SJSA1 (cell line): ENCODE data around the gene LCE2D. TPM values are rescaled to one million over a fixed set of nuclear protein-coding genes. Genes with fewer than 3 reads are reported as not detected.

Experiments
- total RNA-seq: library from RNA; depleted of rRNA; stranded (reverse); fragments of >200 nt; shearing (Covaris generic); gene quantifications from 2 replicates; pipeline ENCODE4 v1.2.3, GENCODE V29; 2014; rRNA removed

Gene LCE2D
- total RNA-seq, 1 experiment from 2014 or later: not detected

Other genes starting within 250 kb of the LCE2D start
- gene CRNN, start 249.1 kb upstream of the LCE2D start, total RNA-seq: 0.16 TPM in 1 of 2 replicates, not detected in the other
- not detected in 2 replicates for gene LCE5A, start 152.6 kb upstream of the LCE2D start, total RNA-seq
- gene CRCT1, start 148.9 kb upstream of the LCE2D start, total RNA-seq: not detected in 2 replicates
- not detected in 2 replicates for gene LCE3E, start 96.6 kb upstream of the LCE2D start, total RNA-seq
- not detected in 2 replicates for gene LCE3D, start 82.9 kb upstream of the LCE2D start, total RNA-seq
- not detected in 2 replicates for gene LCE3C, start 63.1 kb upstream of the LCE2D start, total RNA-seq
- gene LCE3B, start 49.6 kb upstream of the LCE2D start, total RNA-seq: not detected in 2 replicates
- gene LCE3A, start 40.3 kb upstream of the LCE2D start, total RNA-seq: not detected in 2 replicates
- gene LCE2C, start 11.9 kb downstream of the LCE2D start, total RNA-seq: not detected in 2 replicates
- not detected in 2 replicates for gene LCE2B, start 22.7 kb downstream of the LCE2D start, total RNA-seq
- gene LCE2A, start 35.0 kb downstream of the LCE2D start, total RNA-seq: not detected in 2 replicates
- not detected in 2 replicates for gene LCE4A, start 44.8 kb downstream of the LCE2D start, total RNA-seq
- not detected in 2 replicates for gene KPRP, start 94.6 kb downstream of the LCE2D start, total RNA-seq
- not detected in 2 replicates for gene LCE1F, start 111.8 kb downstream of the LCE2D start, total RNA-seq
- not detected in 2 replicates for gene LCE1E, start 122.9 kb downstream of the LCE2D start, total RNA-seq
- gene LCE1D, start 133.3 kb downstream of the LCE2D start, total RNA-seq: not detected in 2 replicates
- not detected in 2 replicates for gene LCE1C, start 143.3 kb downstream of the LCE2D start, total RNA-seq
- gene LCE1B, start 148.6 kb downstream of the LCE2D start, total RNA-seq: not detected in 2 replicates
- gene LCE1A, start 164.1 kb downstream of the LCE2D start, total RNA-seq: not detected in 2 replicates
- gene LCE6A, start 179.5 kb downstream of the LCE2D start, total RNA-seq: not detected in 2 replicates
- not detected in 2 replicates for gene LCE7A, start 196.6 kb downstream of the LCE2D start, total RNA-seq
- not detected in 2 replicates for gene SMCP, start 214.9 kb downstream of the LCE2D start, total RNA-seq
- not detected in 2 replicates for gene IVL, start 245.2 kb downstream of the LCE2D start, total RNA-seq